Posterior cingulate gyrus (tissue), 11 donors: ENCODE measurements around the gene FLG2.
"Not testable (repeated sequence)": the region's sequence is repeated elsewhere in the genome, so short reads cannot be mapped to it uniquely, and the experiment has no call there.

ENCODE experiments used
- DNase-seq, 10 donors: peaks; one replicate each; pipeline versions ENCODE4 v3.0.0 to v3.0.0-alpha.2; 2020 to 2021; ENCODE audit warnings: mixed read lengths in 3 of 10
- intact Hi-C: fragments of 100-400 bp; cut with DNase I; formaldehyde crosslinking; loops from one replicate; pipeline ENCODE4 v1.15.1; 2023

Gene FLG2

DNA sequence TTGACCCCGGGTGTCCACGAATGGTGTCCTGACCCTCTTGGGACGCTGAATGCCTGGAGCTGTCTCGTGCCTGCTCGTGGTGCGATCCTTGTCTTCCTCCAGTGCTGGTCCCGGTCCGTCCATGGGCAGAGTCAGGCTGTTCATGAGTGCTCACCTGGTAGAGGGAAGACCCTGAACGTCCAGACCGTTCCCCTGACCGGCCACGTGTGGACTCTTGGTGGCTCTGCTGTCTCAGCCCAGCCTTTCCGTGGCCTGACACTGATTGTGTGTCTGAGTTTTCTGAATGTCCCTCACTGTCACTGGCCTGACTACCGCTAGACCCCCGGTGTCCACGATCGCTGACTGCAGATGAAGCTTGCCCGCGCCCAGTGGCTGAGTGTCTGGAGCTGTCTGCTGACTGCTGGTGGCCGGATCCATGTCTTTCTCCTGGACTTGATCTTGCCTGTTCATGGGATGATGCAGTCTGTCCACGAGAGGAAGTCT lies 46.4 kb downstream of the FLG2 start:
- peak in 2 of 10 donors; percentile 64 to 72 for DNase-seq
- intact Hi-C loops: no loop called here

DNA sequence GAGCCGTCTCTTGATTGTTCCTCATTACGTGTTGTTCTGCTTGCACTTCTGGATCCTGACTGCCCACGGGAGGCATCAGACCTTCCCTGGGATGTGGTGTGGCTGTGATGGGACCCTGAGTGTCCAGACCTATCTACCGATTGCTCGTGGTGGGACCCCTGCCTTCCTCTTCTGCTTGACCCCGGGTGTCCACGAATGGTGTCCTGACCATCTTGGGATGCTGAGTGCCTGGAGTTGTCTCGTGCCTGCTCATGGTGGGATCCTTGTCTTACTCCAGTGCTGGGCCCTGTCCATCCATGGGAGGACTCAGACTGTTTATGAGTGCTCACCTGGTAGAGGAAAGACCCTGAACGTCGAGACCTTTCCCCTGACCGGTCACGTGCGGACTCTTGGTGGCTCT lies 47.6 kb downstream of the FLG2 start:
- DNase-seq, intact Hi-C loops: not testable (repeated sequence)

- peak in 1 of 10 donors; percentile 47 for DNase-seq
These were observed 49.9 kb downstream of the FLG2 start for GRCh38 chr1:152309955-152310354.

DNA sequence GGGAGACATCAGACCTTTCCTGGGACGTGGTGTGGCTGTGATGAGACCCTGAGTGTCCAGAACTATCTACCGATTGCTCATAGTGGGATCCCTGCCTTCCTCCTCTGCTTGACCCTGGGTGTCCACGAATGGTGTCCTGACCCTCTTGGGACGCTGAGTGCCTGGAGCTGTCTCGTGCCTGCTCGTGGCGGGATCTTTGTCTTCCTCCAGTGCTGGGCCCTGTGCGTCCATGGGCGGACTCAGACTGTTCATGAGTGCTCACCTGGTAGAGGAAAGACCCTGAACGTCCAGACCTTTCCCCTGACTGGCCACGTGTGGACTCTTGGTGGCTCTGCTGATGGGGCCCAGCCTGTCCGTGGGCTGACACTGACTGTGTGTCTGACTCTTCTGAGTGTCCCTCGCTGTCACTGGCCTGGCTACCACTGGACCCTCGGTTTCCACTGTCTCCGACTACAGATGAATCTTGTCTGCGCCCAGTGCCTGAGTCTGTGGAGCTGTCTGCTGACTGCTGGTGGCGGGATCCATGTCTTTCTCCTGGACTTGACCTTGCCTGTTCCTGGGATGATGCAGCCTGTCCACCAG lies 50.4 kb downstream of the FLG2 start:
- intact Hi-C loops: not testable (repeated sequence)
- peak in 1 of 10 donors; percentile 54 for DNase-seq

More at GRCh38 chr1:152309955-152310354, 49.9 kb downstream of the FLG2 start:
- intact Hi-C loops: no loop called here

DNA sequence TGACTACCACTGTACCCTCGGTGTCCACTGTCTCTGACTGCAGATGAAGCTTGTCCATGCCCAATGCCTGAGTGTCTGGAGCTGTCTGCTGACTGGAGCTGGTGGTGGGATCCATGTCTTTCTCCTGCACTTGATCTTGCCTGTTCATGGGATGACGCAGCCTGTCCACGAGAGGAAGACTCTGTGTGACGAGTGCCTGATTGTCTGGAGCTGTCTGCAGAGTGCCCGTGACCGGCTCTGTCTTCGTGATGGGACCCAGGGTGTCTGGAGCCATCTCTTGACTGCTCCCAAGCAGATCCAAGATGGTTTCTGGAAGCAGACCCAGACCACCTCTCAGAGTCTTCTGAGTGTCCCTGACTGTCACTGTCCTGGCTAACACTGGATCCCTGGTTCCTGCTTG lies 51.0 kb downstream of the FLG2 start:
- DNase-seq: peak in 1 of 10 donors; percentile 24
- intact Hi-C loops: not testable (repeated sequence)

GRCh38 chr1:152307970-152308369 lies 51.8 kb downstream of the FLG2 start:
- DNase-seq, intact Hi-C loops: not testable (repeated sequence)

- intact Hi-C loops, DNase-seq: not testable (repeated sequence)
These were observed 53.7 kb downstream of the FLG2 start for GRCh38 chr1:152306123-152306522.

GRCh38 chr1:152304773-152305172 lies 55.0 kb downstream of the FLG2 start:
- DNase-seq: peak in 1 of 10 donors; percentile 70
- intact Hi-C loops: not testable (repeated sequence)

GRCh38 chr1:152303139-152303872 lies 56.5 kb downstream of the FLG2 start:
- DNase-seq: peak in 4 of 10 donors; percentile 23 to 63 (median 38)
- intact Hi-C loops: not testable (repeated sequence)
